ENCODE data around the gene USP9X.

Gene USP9X

GRCh38 chrX:41275661-41276609, 190.7 kb downstream of the USP9X start (continued):
- TF ChIP-seq ZBTB20 (tag by site-specific recombination; IDR thresholded peaks at IDR 0.05) (peak; percentile 94), ZSCAN16 (tag by site-specific recombination; IDR thresholded peaks at IDR 0.05) (no peak), ZNF596 (tag by site-specific recombination; IDR thresholded peaks at IDR 0.05) (no peak), MEIS1 (CRISPR knock-in tag; IDR thresholded peaks at IDR 0.05; ENCODE audit: borderline replicate concordance) (no peak), ZNF157 (tag by site-specific recombination; IDR thresholded peaks at IDR 0.05) (no peak), ZNF549 (tag by site-specific recombination; IDR thresholded peaks at IDR 0.05) (no peak), ZNF600 (tag by site-specific recombination; IDR thresholded peaks at IDR 0.05) (peak; percentile 70), PRDM6 (tag by site-specific recombination; IDR thresholded peaks at IDR 0.05) (no peak), KLF7 (tag by site-specific recombination; IDR thresholded peaks at IDR 0.05; ENCODE audit: borderline replicate concordance) (no peak; the same call in 1 of the 2 replicates), TRIM28 (IDR thresholded peaks at IDR 0.05; ENCODE audit: borderline replicate concordance, low read length) (no peak), ZNF350 (tag by site-specific recombination; IDR thresholded peaks at IDR 0.05) (no peak), OVOL3 (tag by site-specific recombination; IDR thresholded peaks at IDR 0.05) (no peak), ZNF366 (tag by site-specific recombination; conservative IDR thresholded peaks at IDR 0.05) (no peak), ZNF776 (tag by site-specific recombination; IDR thresholded peaks at IDR 0.05; ENCODE audit: borderline replicate concordance) (no peak), ZNF138 (tag by site-specific recombination; IDR thresholded peaks at IDR 0.05; ENCODE audit: borderline replicate concordance) (no peak), ZFP41 (tag by site-specific recombination; IDR thresholded peaks at IDR 0.05; ENCODE audit: borderline replicate concordance) (no peak), REST (tag by site-specific recombination; IDR thresholded peaks at IDR 0.05) (no peak), ZNF701 (tag by site-specific recombination; IDR thresholded peaks at IDR 0.05) (no peak), ZNF223 (tag by site-specific recombination; IDR thresholded peaks at IDR 0.05) (no peak), ZNF18 (tag by site-specific recombination; IDR thresholded peaks at IDR 0.05) (no peak), ZBTB17 (tag by site-specific recombination; IDR thresholded peaks at IDR 0.05) (peak; percentile 75), ZNF664 (tag by site-specific recombination; IDR thresholded peaks at IDR 0.05) (no peak), ZBTB48 (tag by site-specific recombination; IDR thresholded peaks at IDR 0.05) (peak; percentile 80), ZNF670 (tag by site-specific recombination; IDR thresholded peaks at IDR 0.05; ENCODE audit: low read depth) (no peak), HIC1 (tag by site-specific recombination; IDR thresholded peaks at IDR 0.05) (peak; percentile 55), ZNF354C (tag by site-specific recombination; IDR thresholded peaks at IDR 0.05; ENCODE audit: borderline replicate concordance, low read depth) (no peak), TSHZ1 (tag by site-specific recombination; IDR thresholded peaks at IDR 0.05; ENCODE audit: borderline replicate concordance) (no peak)
